K562 (cell line): ENCODE data around the gene ZNF133. TPM values are rescaled to one million over a fixed set of nuclear protein-coding genes. Genes with fewer than 3 reads are reported as not detected.

Experiments
- ATAC-seq: fragments of 200-7000 bp; cut with Tn5 transposase; 3 replicates; pipeline ENCODE4 v1.9.1; 2020; ENCODE audit warnings: moderate library complexity
- BruUV-seq: library from RNA; stranded (reverse); fragments of 400-500 nt; replicated peaks from 2 replicates; lab custom pipeline; 2021; lab: Mats Ljungman, UMichigan
- CTCF ChIA-PET: fragments of 300-600 bp; formaldehyde crosslinking; extraction: SDS; loops from one replicate; lab custom pipeline; 2021; ENCODE audit warnings: low intra/inter-chr PET ratio; lab: Yijun Ruan, JAX
- POLR2A ChIA-PET: fragments of 300-600, 350-650 bp; sonication (Branson Sonifier 250); formaldehyde crosslinking; extraction: SDS; loops from one replicate; lab custom pipeline; 2021; ENCODE audit warnings: antibody characterized with exemption, inconsistent platforms; lab: Yijun Ruan, JAX
- DNase-seq, 4 experiments: peaks; one replicate each; pipeline versions ENCODE4 v3.0.0 to v3.0.0-alpha.2; 2011 to 2018; ENCODE audit warnings: low spot score in 3 of 4, mixed read lengths in 3 of 4; ENCODE audit errors: extremely low read depth in 1 of 4
- FAIRE-seq: peaks from 2 replicates; lab custom pipeline; 2011; peaks lifted over from hg19 to GRCh38; lab: Jason Lieb, UNC
- H2AFZ ChIP-seq: 2 replicates; pipeline ENCODE4 v1.6.0; 2011; ENCODE audit warnings: low read depth, low read length, control low read depth, inconsistent platforms
- H3K27ac ChIP-seq: fragments of 200-600 bp; 3 replicates; pipeline ENCODE4 v1.8.0; 2011; ENCODE audit warnings: low read depth, mild to moderate bottlenecking, control low read depth, inconsistent platforms, low read length, moderate library complexity, mixed read lengths; ENCODE audit errors: extremely low read depth
- H3K27me3 ChIP-seq, 2 experiments: fragments of 300-600 bp in 1 of 2; 2 replicates in 1 of 2; 3 replicates in 1 of 2; pipeline versions ENCODE4 v1.6.0 to v1.8.0; 2011; ENCODE audit warnings: inconsistent platforms in 2 of 2, low read length in 2 of 2, mild to moderate bottlenecking in 1 of 2, mixed read lengths in 1 of 2, moderate library complexity in 1 of 2; ENCODE audit not compliant: control insufficient read depth in 2 of 2, insufficient read depth in 2 of 2
- H3K36me3 ChIP-seq: fragments of 300-600 bp; 3 replicates; pipeline ENCODE4 v1.8.0; 2011; ENCODE audit warnings: mild to moderate bottlenecking, low read length, inconsistent platforms; ENCODE audit not compliant: control insufficient read depth, insufficient read depth
- H3K4me1 ChIP-seq, 2 experiments: fragments of 200-600 bp in 1 of 2; replicated peaks in 1 of 2; 2 replicates in 1 of 2; 3 replicates in 1 of 2; pipeline versions ENCODE4 v1.5.1 to v1.8.0; 2011; ENCODE audit warnings: inconsistent platforms in 2 of 2, low read length in 2 of 2, mild to moderate bottlenecking in 1 of 2, mixed read lengths in 1 of 2, moderate library complexity in 1 of 2; ENCODE audit not compliant: control insufficient read depth in 2 of 2, insufficient read depth in 2 of 2
- H3K4me2 ChIP-seq: 2 replicates; pipeline ENCODE4 v1.6.1; 2011; ENCODE audit warnings: low read length, control low read depth, inconsistent platforms, mixed read lengths; ENCODE audit not compliant: insufficient read depth
- H3K4me3 ChIP-seq: fragments of 200-600 bp; sonication (generic), shearing (Covaris generic); 2 replicates; pipeline ENCODE4 v1.5.1; 2016; ENCODE audit warnings: control low read depth, inconsistent platforms
- H3K79me2 ChIP-seq: fragments of 200-600 bp; 3 replicates; pipeline ENCODE4 v1.8.0; 2011; ENCODE audit warnings: low read length, inconsistent platforms; ENCODE audit not compliant: control insufficient read depth, insufficient read depth
- H3K9ac ChIP-seq, 2 experiments: 2 replicates each; pipeline versions ENCODE4 v1.6.0 to v1.6.1; 2011; ENCODE audit warnings: low read depth in 2 of 2, low read length in 2 of 2, control low read depth in 1 of 2, inconsistent platforms in 1 of 2, mild to moderate bottlenecking in 1 of 2, mixed read lengths in 1 of 2; ENCODE audit not compliant: insufficient read depth in 1 of 2
- H3K9me1 ChIP-seq: one replicate; pipeline ENCODE4 v1.6.0; 2011; ENCODE audit warnings: inconsistent platforms, mild to moderate bottlenecking, low read length, moderate library complexity; ENCODE audit not compliant: control insufficient read depth, insufficient read depth
- H3K9me3 ChIP-seq: replicated peaks from 2 replicates; pipeline ENCODE4 v1.5.1; 2011; ENCODE audit warnings: low read depth, low read length, inconsistent platforms; ENCODE audit not compliant: control insufficient read depth, insufficient read depth
- H4K20me1 ChIP-seq: replicated peaks from 2 replicates; pipeline ENCODE4 v1.6.1; 2011; ENCODE audit warnings: low read length, inconsistent platforms, mixed read lengths; ENCODE audit not compliant: control insufficient read depth, insufficient read depth
- ATF4 ChIP-seq: fragments of 450-650 bp; formaldehyde crosslinking; IDR thresholded peaks from 2 replicates; pipeline ENCODE4 v1.4.0; 2022; ENCODE audit warnings: mild to moderate bottlenecking, moderate library complexity
- NELFE ChIP-seq: IDR thresholded peaks from 2 replicates; pipeline ENCODE4 v1.6.1; 2011; ENCODE audit warnings: mild to moderate bottlenecking; ENCODE audit not compliant: insufficient read depth, insufficient read length
- NONO ChIP-seq, 2 experiments: fragments of 200-400 bp in 1 of 2; fragments of 450-650 bp in 1 of 2; formaldehyde crosslinking in 1 of 2; IDR thresholded peaks; 2 replicates each; pipeline ENCODE4 v1.6.1; 2017; ENCODE audit warnings: low read depth in 2 of 2, mild to moderate bottlenecking in 2 of 2, moderate library complexity in 2 of 2, low read length in 1 of 2
- RFX5 ChIP-seq: IDR thresholded peaks from 2 replicates; pipeline ENCODE4 v1.6.1; 2011; ENCODE audit warnings: low read depth, mild to moderate bottlenecking, improper control_type of control experiment, low read length
- ZNF407 ChIP-seq: fragments of 450-650 bp; IDR thresholded peaks from 2 replicates; pipeline ENCODE4 v1.6.1; 2016; ENCODE audit warnings: low read depth
- ZNF511 ChIP-seq: sonication (generic); formaldehyde crosslinking; IDR thresholded peaks from 2 replicates; pipeline ENCODE4 v1.8.0; 2022; ENCODE audit warnings: mild to moderate bottlenecking, missing genetic modification reagents
- ZNF639 ChIP-seq, 2 experiments: fragments of 200-800 bp in 1 of 2; sonication (Bioruptor generic) in 1 of 2; sonication (generic) in 1 of 2; formaldehyde crosslinking in 1 of 2; IDR thresholded peaks in 1 of 2; conservative IDR thresholded peaks in 1 of 2; 2 replicates each; pipeline versions ENCODE4 v1.5.0 to v1.6.1; 2016 to 2020; ENCODE audit warnings: missing compliant biosample characterization in 1 of 2, missing genetic modification characterization in 1 of 2, missing genetic modification reagents in 1 of 2
- WGBS: fragments of 100-300 bp; shearing (Covaris generic); methylation state at CpG from one replicate; pipeline ENCODE4 v1.1.6; 2016; ENCODE audit warnings: low coverage, mixed read lengths; ENCODE audit not compliant: insufficient coverage; ENCODE audit errors: missing lambda C conversion rate; 5-methylcytosine and 5-hydroxymethylcytosine counted together
- in situ Hi-C: fragments of 300-500 bp; cut with MboI; formaldehyde crosslinking; loops from 4 replicates; pipeline ENCODE4 v1.15.0; 2018; ENCODE audit warnings: inconsistent platforms, mixed read lengths
- intact Hi-C: fragments of 100-400 bp; cut with micrococcal nuclease; formaldehyde crosslinking; loops from 2 replicates; pipeline ENCODE4 v1.14.2; 2022
- polyA plus RNA-seq, 8 experiments: library from polyadenylated mRNA; depleted of rRNA in 4 of 8; stranded (reverse) in 5 of 8; unstranded in 3 of 8; fragments of >200 nt; fragmentation: Nextera tagmentation in 2 of 8; fragmentation: Illumina TruSeq in 1 of 8; extraction: Ambion mirVana in 2 of 8; extraction: Trizol in 1 of 8; gene quantifications; 2 replicates each; pipeline versions ENCODE4 v1.2.1 to v1.2.3, GENCODE V29; 2011 to 2014; ENCODE audit warnings: inconsistent platforms in 1 of 8, missing spikeins in 1 of 8
- total RNA-seq, 7 experiments: library from RNA; depleted of rRNA in 6 of 7; stranded (reverse); fragments of >200 nt in 6 of 7; fragmentation: Illumina TruSeq in 2 of 7; extraction: Trizol in 2 of 7; gene quantifications; 2 replicates each; pipeline versions ENCODE4 v1.2.1 to v1.2.3, GENCODE V29; 2011 to 2021; ENCODE audit warnings: low replicate concordance in 1 of 7

Gene ZNF133
- total and polyA plus RNA-seq, 9 of the 15 experiments (the other 6 are each of a cell fraction or from before 2014, with no cell fraction given) = 1.1 to 6.5 (median 3.8) TPM

DNA sequence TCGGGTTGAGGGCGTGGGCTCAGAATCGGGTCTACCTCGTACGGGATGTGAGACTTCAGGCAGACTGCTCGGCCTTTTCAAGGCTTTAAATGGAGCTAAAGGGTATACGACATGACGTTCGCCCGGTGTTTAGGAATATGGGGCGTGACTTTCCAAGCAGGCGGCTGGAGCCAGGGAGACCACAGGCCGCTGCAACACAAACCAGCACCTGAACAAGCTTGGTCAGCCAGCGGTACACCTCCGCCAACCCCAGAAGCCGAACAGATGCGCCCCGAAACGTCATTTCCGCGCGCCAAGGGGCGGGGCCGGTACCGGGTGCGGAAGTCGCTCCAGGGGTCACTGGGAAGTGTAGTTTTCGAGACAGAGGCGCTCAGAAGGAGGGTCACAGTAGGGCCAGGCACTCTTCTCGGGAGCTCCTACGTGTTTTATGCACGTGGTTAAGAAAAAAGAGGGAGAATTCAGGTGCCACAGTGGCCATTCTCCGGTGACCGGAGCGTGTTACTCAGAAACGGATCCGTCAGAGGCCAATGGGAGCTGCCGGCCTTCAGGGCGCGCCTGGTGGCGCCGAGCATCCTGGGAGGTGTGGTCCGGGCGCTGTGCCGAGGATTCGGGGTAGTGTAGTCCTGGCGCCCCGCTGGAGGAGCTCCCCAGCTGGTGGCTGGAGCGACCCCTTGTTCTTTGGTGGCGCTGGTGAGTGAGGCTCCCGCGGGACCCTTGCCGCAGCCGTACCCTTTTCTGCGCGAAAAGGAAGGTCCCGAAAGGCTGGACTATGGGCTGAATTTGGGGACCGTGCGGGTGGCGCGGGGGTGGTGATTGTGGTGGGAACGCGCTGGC lies at the start of gene ZNF133 (continued):
- TF ChIP-seq ZNF511 (CRISPR knock-in tag) = no peak
- TF ChIP-seq, all 486 proteins: peak for 87

DNA sequence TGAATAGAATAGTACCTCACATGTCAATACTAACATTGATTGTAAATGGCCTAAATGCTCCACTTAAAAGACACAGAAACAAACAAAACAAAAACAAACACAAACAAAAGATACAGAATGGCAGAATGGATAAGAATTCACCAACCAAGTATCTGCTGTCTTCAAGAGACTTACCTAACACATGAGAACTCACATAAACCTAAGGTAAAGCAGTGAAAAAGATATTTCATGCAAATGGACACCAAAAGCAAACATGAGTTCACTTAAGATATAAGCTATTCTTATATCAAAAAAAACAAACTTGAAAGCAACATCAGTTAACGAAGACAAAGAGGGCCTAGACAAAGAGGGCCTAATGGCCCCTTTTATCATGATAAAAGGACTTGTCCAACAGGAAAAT lies 47.3 kb upstream of the ZNF133 start:
- Histone ChIP-seq H3K4me2 (no peak overlapping the region), H3K27ac (no peak overlapping the region), H3K36me3 (no peaks in the 10 kb centered on the region), H3K79me2 (no peaks in the 10 kb centered on the region), H3K9me3 (no peaks in the 10 kb centered on the region), H3K9me1 (no peaks in the 10 kb centered on the region), H3K4me3 (no peak overlapping the region), H2AFZ (no peak overlapping the region), H3K27me3 (peaks cover 0 to 5% of the 10 kb centered on the region in 2 experiments; a peak in 1 of 5 replicates), H3K4me1 (no peaks in the 10 kb centered on the region), H4K20me1 (no peaks in the 10 kb centered on the region), H3K9ac (no peak overlapping the region)
- in situ Hi-C loops = no loop called here
- no TSS peak for BruUV-seq
- DNase-seq (no peak), ATAC-seq (no peak), FAIRE-seq (no peak)
- 0% methylated on average over 1 of the region's 1 CpG for WGBS
- intact Hi-C loops = no loop called here
- ChIA-PET POLR2A (interaction anchor here (0.6 kb wide), 1 partner anchor 83 kb away, joined by 3 read pairs; no protein-coding TSS in a partner anchor), CTCF (no interaction called here)
- TF ChIP-seq ATF4 (CRISPR knock-in tag) (no peak), ZNF639 (CRISPR knock-in tag; conservative IDR thresholded peaks at IDR 0.05 in 1 of 2, IDR thresholded peaks at IDR 0.05 in 1 of 2) (no peak), ZNF407 (no peak), NONO (IDR thresholded peaks at IDR 0.05; ENCODE audit: low read depth in 2 of 2, low read length in 1 of 2) (no peak), NELFE (no peak), RFX5 (no peak)
